ENCODE measurements around the gene CALCOCO2.
A peak's percentile ranks its signal among the peaks of the same experiment; 100 is the strongest.

The CALCOCO2 gene

DNA sequence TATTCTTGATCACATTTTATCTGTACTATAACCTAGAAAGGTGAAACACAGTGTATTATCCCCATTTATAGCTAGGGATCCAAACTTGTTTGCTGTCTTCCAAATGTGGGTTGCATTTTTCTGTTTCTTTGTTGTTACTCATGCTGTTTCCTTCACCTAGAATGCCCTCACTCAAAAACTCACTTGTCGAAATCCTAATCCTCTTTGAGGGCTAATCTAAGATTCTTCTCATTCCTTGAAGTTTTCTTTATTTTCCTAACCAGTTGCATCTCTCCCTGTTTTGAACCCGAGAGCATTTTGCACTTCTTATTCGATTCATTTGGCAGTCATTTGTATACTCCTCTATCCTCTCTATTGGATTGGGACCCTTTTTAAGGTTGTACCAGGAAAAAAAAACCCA lies 9.6 kb downstream of the CALCOCO2 start:
- CTCF ChIA-PET, result interaction anchor here (0.6 kb wide), 1 partner anchor 41 kb away, joined by 3 read pairs; no protein-coding TSS in a partner anchor

DNA sequence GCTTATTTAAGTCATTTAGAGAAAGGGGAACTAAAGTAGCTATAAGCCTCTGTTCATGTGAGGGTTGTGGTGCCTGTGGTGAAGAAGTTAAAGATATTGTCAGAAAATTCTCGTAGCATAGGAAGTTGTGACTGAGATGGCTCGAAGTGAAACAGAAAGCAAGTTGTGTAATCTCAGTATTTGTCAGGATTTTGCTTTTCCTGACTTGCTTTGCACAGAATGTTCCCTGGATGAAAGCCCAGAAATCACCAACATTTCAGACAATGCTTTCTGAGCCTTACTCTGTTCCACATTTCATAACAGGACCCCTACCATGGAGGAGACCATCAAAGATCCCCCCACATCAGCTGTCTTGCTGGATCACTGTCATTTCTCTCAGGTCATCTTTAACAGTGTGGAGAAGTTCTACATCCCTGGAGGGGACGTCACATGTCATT lies 10.6 kb downstream of the CALCOCO2 start:
- DNase-seq (ENCODE audit: low spot score), result no peak
- TF ChIP-seq, protein P1, sequence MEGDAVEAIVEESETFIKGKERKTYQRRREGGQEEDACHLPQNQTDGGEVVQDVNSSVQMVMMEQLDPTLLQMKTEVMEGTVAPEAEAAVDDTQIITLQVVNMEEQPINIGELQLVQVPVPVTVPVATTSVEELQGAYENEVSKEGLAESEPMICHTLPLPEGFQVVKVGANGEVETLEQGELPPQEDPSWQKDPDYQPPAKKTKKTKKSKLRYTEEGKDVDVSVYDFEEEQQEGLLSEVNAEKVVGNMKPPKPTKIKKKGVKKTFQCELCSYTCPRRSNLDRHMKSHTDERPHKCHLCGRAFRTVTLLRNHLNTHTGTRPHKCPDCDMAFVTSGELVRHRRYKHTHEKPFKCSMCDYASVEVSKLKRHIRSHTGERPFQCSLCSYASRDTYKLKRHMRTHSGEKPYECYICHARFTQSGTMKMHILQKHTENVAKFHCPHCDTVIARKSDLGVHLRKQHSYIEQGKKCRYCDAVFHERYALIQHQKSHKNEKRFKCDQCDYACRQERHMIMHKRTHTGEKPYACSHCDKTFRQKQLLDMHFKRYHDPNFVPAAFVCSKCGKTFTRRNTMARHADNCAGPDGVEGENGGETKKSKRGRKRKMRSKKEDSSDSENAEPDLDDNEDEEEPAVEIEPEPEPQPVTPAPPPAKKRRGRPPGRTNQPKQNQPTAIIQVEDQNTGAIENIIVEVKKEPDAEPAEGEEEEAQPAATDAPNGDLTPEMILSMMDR (conservative IDR thresholded peaks at IDR 0.05; ENCODE audit: low read depth), result no peak
- POLR2A ChIA-PET (ENCODE audit: low non-redundant PET), result no interaction called here
- CTCF ChIA-PET, result interaction anchor here (1.2 kb wide), 1 partner anchor 116 kb away, joined by 5 read pairs; no protein-coding TSS in a partner anchor
- H3K27ac ChIP-seq, result no peak overlapping the region

More for the DNA sequence above, 9.6 kb downstream of the CALCOCO2 start:
- POLR2A ChIA-PET (ENCODE audit: low non-redundant PET), result no interaction called here
- TF ChIP-seq, protein P1 (conservative IDR thresholded peaks at IDR 0.05; ENCODE audit: low read depth), result no peak
- H3K27ac ChIP-seq, result peak overlapping the region; percentile 69
- no peak for DNase-seq (ENCODE audit: low spot score)

GRCh38 chr17:48842746-48843145 lies 11.9 kb downstream of the CALCOCO2 start:
- DNase-seq (ENCODE audit: low spot score), result no peak
- ChIA-PET CTCF (no interaction called here), POLR2A (ENCODE audit: low non-redundant PET) (no interaction called here)
- TF ChIP-seq, protein P1 (conservative IDR thresholded peaks at IDR 0.05; ENCODE audit: low read depth), result no peak
- peak overlapping the region; percentile 53 for H3K27ac ChIP-seq

- ChIA-PET CTCF (interaction anchor here (0.7 kb wide), 1 partner anchor 39 kb away, joined by 4 read pairs; no protein-coding TSS in a partner anchor), POLR2A (ENCODE audit: low non-redundant PET) (no interaction called here)
- TF ChIP-seq, protein P1 (conservative IDR thresholded peaks at IDR 0.05; ENCODE audit: low read depth), result no peak
- DNase-seq (ENCODE audit: low spot score), result no peak
- H3K27ac ChIP-seq, result no peak overlapping the region
Measured at GRCh38 chr17:48843187-48843900, 12.5 kb downstream of the CALCOCO2 start.

- TF ChIP-seq, protein P1 (conservative IDR thresholded peaks at IDR 0.05; ENCODE audit: low read depth), result no peak
- POLR2A ChIA-PET (ENCODE audit: low non-redundant PET), result no interaction called here
- no peak overlapping the region for H3K27ac ChIP-seq
- no peak for DNase-seq (ENCODE audit: low spot score)
- CTCF ChIA-PET, result interaction anchor here (0.6 kb wide), 1 partner anchor 164 kb away, joined by 3 read pairs; no protein-coding TSS in a partner anchor
Measured at GRCh38 chr17:48850792-48851323, 20.0 kb downstream of the CALCOCO2 start.

DNA sequence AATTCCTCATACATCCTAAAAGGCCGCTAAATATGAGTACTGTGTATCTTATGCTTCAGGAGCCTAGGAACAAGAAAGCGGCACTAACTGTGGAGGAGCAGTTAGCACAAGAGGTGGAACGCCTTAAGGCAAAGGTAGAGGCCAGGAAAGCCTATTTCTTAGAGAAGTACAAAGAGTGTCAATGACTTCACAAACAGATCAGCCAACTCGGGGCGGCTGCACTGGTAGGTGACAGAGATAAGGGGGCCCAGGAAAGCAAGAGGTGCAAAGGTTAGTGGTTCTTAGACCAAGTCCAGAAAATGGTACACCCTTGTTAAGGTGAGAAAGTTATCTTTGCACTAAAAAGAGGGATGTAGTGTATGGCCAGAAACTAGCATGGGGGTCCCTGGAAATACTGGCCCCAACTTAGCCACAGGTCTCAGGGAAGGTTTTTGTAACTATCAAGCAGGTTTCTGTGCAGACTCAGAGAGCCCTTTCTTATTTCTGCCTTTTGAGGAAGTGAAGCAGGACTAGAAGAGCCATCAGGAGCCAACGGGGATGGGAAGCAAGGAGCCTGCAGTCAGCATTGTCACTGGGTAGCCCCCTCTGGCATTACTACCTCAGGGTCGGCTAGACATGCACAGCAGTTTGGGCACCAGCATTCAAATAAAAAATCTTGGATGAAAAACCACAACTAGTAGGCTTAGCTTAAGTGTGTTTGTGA lies 24.1 kb downstream of the CALCOCO2 start:
- POLR2A ChIA-PET (ENCODE audit: low non-redundant PET), result no interaction called here
- CTCF ChIA-PET, result interaction anchor here (0.6 kb wide), 1 partner anchor 650 kb away, joined by 3 read pairs; no protein-coding TSS in a partner anchor

More for the DNA sequence above, 24.1 kb downstream of the CALCOCO2 start:
- no peak for DNase-seq (ENCODE audit: low spot score)
- no peak overlapping the region for H3K27ac ChIP-seq
- TF ChIP-seq, protein P1 (conservative IDR thresholded peaks at IDR 0.05; ENCODE audit: low read depth), result no peak
